Stimulated activated naive CD8-positive, alpha-beta T cell treated with anti-CD3 and anti-CD28 coated beads, Interleukin-15, Interleukin-2, amounts not matched to agents 100 ng/mL and 50 ng/mL, for 24 hours (primary cell): Measurements from ENCODE around the gene TRUB2.
A peak's percentile ranks its signal among the peaks of the same experiment; 100 is the strongest.

Experiments
- H3K27ac Mint-ChIP-seq: one replicate; pipeline ENCODE4 v1.8.0; 2021; ENCODE audit warnings: mild to moderate bottlenecking, mixed read lengths
- H3K27me3 Mint-ChIP-seq: one replicate; pipeline ENCODE4 v1.8.0; 2021; ENCODE audit warnings: mixed read lengths
- H3K36me3 Mint-ChIP-seq: one replicate; pipeline ENCODE4 v1.8.0; 2021; ENCODE audit warnings: low read depth, mixed read lengths
- H3K4me1 Mint-ChIP-seq: one replicate; pipeline ENCODE4 v1.8.0; 2021; ENCODE audit warnings: low read depth, mixed read lengths
- H3K4me3 Mint-ChIP-seq: one replicate; pipeline ENCODE4 v1.8.0; 2021; ENCODE audit warnings: mild to moderate bottlenecking, mixed read lengths
- H3K9me3 Mint-ChIP-seq: one replicate; pipeline ENCODE4 v1.8.0; 2021; ENCODE audit warnings: mixed read lengths

The TRUB2 gene

DNA sequence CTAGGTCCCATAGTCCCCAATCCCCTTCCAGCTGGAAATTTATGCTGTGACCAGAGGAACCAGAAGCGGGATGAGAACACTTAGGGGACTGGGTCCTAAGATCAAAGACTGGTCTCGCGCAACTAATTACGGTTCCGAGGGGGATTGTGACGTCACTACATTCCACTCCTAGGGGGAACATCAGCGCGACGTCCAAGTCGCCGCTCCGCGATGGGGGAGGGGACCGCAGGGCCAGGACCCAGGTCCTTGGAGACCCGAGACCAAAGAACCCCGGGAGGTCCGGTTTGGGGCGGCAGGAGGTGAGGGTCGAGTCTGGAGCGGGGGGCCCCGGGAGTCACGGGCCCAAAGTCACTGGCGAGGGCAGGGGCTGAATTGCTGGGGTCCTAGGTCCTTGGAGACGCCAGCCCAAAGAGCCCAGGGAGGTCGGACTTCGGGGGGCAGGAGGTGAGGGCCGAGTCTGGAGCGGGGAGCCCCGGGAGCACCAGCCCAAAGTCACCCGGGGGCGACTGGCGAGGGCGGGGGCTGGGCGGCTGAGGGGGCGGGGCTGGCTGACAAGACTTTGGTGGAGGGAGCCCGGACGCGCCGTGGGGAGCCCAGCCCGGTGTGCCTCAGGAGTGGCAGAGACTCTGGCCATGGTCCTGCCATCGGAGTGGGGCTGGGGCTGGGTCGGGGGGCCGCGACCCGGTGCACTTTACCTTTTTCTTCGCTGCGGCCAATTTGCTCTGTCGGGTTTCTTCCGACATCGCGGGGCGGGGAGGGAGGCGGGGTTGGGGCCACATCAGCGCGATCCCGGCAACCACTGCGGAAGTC, 46.8 kb downstream of the TRUB2 start, which contains the start of gene GOLGA2:
GOLGA2 (minus strand) TSS at position 810 of the 810 bp plus-strand sequence; CDS start at position 779, 31 bp downstream.
- no peaks in the 10 kb centered on the region for H3K9me3 Mint-ChIP-seq
- H3K4me1 Mint-ChIP-seq, result peaks cover 47% of the 10 kb centered on the region
- H3K36me3 Mint-ChIP-seq, result peaks cover 10% of the 10 kb centered on the region
- no peaks in the 10 kb centered on the region for H3K27me3 Mint-ChIP-seq
- peak within 1 kb of the TSS; percentile 97 for H3K4me3 Mint-ChIP-seq
- peak within 1 kb of the TSS; percentile 97 for H3K27ac Mint-ChIP-seq

DNA sequence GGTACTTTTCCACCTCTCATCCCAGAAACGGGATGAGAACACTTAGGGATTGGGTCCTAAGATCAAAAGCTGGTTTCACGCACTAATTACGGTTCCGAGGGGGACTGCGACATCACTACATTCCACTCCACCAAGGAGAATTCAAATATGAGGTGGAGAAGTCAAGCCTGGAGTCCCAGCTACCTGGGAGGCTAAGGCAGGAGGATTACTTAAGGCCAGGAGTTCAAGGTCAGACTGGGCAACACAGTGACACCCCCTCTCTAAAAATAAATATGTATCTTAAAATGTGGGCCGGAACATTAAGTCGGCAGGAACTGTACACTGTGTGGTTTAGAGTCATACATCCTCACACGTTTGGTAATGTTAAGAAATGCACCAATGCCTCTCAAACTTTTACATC, 48.0 kb downstream of the TRUB2 start:
- H3K27me3 Mint-ChIP-seq, result no peaks in the 10 kb centered on the region
- peak overlapping the region; percentile 97 for H3K4me3 Mint-ChIP-seq
- H3K36me3 Mint-ChIP-seq, result peaks cover 10% of the 10 kb centered on the region
- no peaks in the 10 kb centered on the region for H3K9me3 Mint-ChIP-seq
- peaks cover 43% of the 10 kb centered on the region for H3K4me1 Mint-ChIP-seq
- H3K27ac Mint-ChIP-seq, result no peak overlapping the region

DNA sequence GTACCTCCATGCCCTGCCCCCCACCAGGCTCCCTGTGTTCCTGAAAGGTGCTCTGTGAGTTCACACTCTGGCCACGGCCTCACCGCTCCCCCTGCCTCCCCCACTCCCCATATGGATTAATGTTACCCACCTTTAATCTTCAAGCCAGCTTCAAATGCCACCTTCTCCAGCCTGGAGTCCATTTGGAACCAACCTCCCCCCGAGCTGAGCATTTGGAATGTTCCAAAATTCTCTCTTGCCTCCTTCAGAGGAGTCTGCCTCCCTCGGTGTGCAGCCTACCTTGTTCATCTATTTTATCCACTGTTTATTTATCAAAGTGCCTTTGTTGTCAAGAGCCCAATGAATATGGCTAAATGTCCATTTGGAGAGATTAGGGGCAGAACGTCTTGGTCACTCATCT, 50.7 kb downstream of the TRUB2 start:
- no peaks in the 10 kb centered on the region for H3K9me3 Mint-ChIP-seq
- H3K27ac Mint-ChIP-seq, result no peak overlapping the region
- peaks cover 17% of the 10 kb centered on the region for H3K36me3 Mint-ChIP-seq
- H3K4me3 Mint-ChIP-seq, result no peak overlapping the region
- H3K4me1 Mint-ChIP-seq, result peaks cover 22% of the 10 kb centered on the region
- H3K27me3 Mint-ChIP-seq, result no peaks in the 10 kb centered on the region

DNA sequence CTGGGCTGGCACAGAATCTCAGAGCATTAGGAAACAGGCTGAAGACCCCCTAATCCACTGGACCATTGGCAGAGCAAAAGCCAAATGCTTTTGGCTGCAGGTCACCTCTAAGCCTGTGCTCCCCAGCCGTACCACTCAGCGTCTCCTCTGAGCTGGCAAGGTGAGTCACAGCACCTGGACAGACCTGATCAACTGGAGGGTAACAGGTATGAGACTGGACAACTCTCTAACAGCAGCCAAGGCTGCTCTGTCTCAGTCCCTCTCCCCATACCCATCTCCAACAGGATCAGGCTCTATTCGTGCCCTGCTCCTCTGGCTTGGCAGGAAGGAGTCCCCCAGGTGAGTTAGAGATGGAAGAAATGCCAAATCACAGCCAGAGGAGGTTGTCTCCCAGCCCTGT, 51.1 kb downstream of the TRUB2 start:
- Mint-ChIP-seq H3K9me3 (no peaks in the 10 kb centered on the region), H3K36me3 (peaks cover 21% of the 10 kb centered on the region), H3K4me1 (peaks cover 18% of the 10 kb centered on the region), H3K27me3 (no peaks in the 10 kb centered on the region), H3K4me3 (no peak overlapping the region), H3K27ac (no peak overlapping the region)

DNA sequence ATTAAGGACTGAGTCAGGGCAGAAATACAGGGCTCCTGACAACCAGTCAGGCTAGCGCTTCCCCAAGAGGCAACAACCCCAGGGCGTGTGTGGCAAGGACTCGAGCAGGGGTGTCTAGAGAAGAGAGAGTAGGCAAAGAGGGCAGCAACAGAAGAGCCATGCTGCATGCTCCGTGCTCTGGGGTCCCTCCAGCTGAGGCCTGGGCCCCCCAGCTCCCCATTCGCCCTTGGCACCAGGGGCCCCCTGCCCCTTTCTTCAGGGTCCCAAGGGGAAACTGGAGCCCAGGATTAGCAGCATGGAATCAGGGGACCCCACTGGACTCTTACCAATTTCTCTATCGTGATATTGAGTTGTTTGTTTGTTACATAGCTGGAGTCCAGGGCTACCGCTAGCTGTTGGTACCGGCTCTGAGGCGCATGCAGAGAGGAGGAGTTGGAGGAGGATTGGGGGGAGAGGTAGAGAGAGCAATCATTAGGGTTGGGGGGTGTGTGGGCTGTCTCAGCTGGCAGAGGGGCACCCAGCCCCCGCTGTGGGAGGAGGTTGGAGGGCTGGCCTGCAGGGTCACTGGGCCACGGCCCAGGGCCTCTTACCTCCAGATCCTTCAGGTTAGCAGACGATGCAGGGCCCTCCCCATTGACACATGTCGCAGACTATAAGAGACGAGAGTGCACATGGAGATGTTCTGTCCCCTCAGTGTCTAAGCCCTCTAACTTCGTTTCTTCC, 55.2 kb downstream of the TRUB2 start:
- Mint-ChIP-seq H3K36me3 (peaks cover 19% of the 10 kb centered on the region), H3K4me1 (no peaks in the 10 kb centered on the region), H3K27me3 (no peaks in the 10 kb centered on the region), H3K9me3 (no peaks in the 10 kb centered on the region), H3K4me3 (no peak overlapping the region), H3K27ac (no peak overlapping the region)

DNA sequence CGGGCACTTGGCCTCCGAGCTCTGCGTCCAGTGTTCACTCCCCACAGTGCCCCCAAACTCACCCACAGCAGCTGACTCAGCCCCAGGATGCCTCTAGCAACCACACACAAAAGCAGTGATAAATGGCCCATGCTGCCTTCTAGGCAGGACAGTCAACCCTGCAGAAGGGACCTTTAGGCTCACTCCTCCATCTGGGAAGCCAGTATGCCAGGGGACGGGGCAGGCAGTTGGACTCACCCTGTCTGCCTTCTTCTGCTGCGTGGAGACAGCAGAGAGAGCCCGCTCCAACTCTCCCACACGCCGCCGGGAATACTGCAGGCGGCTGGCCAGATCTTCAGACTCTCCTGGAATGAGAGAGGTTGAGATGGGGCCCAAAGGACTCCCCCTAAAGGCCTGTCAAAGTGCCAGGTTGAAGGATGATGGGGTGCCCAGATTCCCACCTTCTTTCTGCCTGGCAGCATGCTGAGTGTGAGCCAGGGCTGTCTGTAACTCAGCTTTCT, 56.8 kb downstream of the TRUB2 start:
- Mint-ChIP-seq H3K27ac (no peak overlapping the region), H3K9me3 (no peaks in the 10 kb centered on the region), H3K4me3 (no peak overlapping the region), H3K36me3 (peaks cover 24% of the 10 kb centered on the region), H3K4me1 (no peaks in the 10 kb centered on the region), H3K27me3 (no peaks in the 10 kb centered on the region)

DNA sequence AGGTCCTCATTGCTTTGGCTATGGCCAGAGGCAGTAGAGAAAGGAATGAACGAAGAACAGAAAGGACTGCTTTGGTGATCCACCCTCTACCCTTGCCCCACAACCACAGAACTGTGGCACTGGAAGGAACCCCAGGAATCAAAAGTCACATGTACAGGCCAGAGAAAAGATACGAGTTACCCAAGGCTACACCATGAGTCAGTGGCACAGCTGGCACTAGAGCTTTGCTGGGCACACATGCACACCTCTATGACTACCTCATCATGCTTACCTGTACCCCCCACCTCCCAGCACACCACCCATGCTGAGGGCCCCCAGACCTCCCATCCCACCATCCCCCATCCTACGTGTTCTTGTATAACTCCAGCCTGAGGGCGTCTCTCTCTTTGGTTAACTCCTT, 59.6 kb downstream of the TRUB2 start:
- Mint-ChIP-seq H3K4me3 (no peak overlapping the region), H3K4me1 (no peaks in the 10 kb centered on the region), H3K36me3 (peaks cover 34% of the 10 kb centered on the region), H3K9me3 (no peaks in the 10 kb centered on the region), H3K27ac (no peak overlapping the region), H3K27me3 (no peaks in the 10 kb centered on the region)

DNA sequence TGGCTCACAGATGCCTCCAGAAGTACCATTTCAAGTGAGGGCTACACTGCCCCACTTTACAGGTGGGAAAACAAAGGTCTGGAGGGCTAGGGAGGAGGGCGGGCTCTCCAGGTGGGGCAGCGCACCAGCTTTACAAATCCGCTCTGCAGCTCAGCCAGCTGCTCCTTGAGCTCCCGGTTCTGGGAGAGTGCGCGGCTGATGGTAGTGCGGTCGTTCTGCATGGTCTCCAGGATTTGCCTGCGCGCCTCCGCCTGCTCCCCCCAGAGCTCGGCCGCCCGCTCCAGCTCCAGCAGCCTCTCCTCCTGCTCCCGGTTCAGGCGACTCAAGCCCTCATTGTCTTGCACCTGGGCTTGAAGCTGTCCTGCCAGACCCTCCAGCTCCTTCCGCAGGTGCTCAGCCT, 61.9 kb downstream of the TRUB2 start:
- no peaks in the 10 kb centered on the region for H3K9me3 Mint-ChIP-seq
- no peak overlapping the region for H3K27ac Mint-ChIP-seq
- no peaks in the 10 kb centered on the region for H3K4me1 Mint-ChIP-seq
- H3K36me3 Mint-ChIP-seq, result peaks cover 26% of the 10 kb centered on the region
- H3K4me3 Mint-ChIP-seq, result no peak overlapping the region
- H3K27me3 Mint-ChIP-seq, result no peaks in the 10 kb centered on the region

DNA sequence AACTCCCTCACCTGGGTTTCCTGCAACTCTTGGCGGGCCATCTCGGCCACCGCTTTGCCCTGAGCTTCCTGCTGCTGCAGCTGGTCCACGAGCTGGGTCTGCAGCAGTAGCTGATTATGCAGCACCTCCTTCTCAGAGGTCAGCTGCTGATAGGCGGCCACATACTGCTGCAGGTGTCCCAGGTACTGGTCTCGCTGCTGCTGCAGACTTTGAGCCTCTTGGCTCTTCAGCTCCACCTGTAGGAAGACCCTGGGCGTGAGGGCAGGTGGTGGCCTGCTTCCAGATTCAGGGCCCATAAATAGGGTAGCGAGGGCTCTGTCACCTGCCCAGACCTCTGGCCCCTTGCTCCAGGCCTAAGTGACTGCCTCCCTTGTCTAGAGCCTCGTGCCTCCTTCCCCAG, 63.1 kb downstream of the TRUB2 start:
- Mint-ChIP-seq H3K4me3 (no peak overlapping the region), H3K27me3 (no peaks in the 10 kb centered on the region), H3K9me3 (no peaks in the 10 kb centered on the region), H3K4me1 (peaks cover 3% of the 10 kb centered on the region), H3K36me3 (peaks cover 23% of the 10 kb centered on the region), H3K27ac (no peak overlapping the region)

DNA sequence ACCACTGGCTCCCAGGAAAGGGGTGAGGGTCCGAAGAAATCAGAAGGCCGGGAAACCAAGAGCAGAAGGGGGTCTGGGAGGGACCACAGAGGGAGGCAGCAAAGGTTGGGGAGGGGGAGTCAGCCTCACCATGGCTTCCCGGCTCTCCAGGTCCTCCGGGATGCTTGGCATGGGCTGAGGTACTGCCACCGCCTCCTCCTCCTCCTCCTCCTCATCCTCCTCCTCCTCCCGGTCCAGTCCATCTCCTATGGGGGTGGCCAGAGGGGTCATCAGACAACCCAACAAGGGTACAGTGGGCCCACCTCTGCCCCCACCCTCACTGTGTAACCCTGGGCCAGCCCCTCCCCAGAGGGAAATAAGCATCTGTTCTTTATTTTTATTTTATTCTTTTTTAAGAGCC, 63.9 kb downstream of the TRUB2 start:
- Mint-ChIP-seq H3K4me1 (peaks cover 3% of the 10 kb centered on the region), H3K27me3 (no peaks in the 10 kb centered on the region), H3K27ac (no peak overlapping the region), H3K4me3 (no peak overlapping the region), H3K36me3 (peaks cover 23% of the 10 kb centered on the region), H3K9me3 (no peaks in the 10 kb centered on the region)

DNA sequence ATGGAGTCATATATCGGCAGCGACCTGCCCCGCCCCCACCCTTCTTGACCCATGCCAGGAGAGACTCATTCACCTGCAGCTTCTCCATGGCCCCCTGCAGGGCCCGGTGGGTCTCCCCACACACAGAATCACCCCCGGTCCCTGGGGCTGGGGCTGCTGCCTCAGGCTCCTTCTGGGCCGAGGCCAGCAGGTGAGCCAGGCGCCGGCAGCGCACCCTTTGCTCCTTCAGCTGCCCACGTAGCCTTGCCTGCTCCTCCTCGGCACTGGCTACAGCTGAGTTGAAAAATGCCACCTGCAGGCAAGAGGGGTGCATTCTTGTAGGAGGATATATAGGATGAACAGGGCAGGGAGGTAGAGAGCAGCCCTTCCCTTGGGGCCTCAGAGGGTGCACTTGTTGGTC, 64.3 kb downstream of the TRUB2 start:
- Mint-ChIP-seq H3K4me3 (no peak overlapping the region), H3K27ac (no peak overlapping the region), H3K36me3 (peaks cover 23% of the 10 kb centered on the region), H3K27me3 (no peaks in the 10 kb centered on the region), H3K4me1 (peaks cover 3% of the 10 kb centered on the region), H3K9me3 (no peaks in the 10 kb centered on the region)

DNA sequence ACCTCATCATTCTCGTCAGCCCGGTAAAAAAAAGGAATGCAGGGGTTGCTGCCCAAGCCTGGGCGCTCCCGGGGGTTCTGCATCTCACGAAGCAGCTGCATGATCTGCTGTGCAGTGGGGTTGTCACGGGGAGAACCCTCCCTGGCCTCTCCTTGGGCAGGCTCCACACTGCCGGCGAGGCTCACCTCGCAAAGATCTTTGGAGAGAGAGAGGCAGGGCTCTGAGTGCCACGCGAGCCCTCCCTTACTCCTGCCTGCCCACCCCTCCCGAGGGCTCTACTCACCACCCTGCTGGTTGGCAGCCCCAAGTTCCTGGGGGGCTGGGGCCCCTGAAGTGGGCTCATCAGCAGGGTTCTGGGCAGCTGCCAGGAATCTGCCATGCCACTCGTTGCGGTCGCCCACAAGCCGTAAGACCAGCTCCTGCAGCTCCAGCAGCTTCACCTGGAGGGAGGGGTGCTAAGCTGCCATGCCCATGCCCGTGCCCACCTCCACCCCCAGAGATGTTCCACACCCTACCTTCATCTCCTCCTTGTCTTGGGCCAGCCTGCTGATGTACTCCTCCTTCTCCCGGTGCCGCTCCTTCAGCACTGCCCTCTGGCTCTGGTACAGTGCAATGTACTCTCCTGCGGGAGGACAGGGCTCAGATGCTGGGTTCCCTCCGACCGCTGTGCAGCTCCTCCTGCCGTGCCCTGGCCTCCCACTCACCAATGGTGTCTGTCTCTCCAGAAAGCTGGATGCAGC, 65.0 kb downstream of the TRUB2 start:
- Mint-ChIP-seq H3K4me3 (no peak overlapping the region), H3K4me1 (peaks cover 3% of the 10 kb centered on the region), H3K36me3 (peaks cover 23% of the 10 kb centered on the region), H3K9me3 (no peaks in the 10 kb centered on the region), H3K27me3 (peaks cover under 1% of the 10 kb centered on the region), H3K27ac (no peak overlapping the region)
